ENCODE measurements around the gene CLCF1. TPM values are rescaled to one million over a fixed set of nuclear protein-coding genes. Genes with fewer than 3 reads are reported as not detected.

CLCF1 gene
- total RNA-seq, 3 donors from 2014 or later (not counting 1 experiment from before 2014, with no cell fraction given): 9.8 to 13.4 (median 10.3) TPM

GRCh38 chr11:67372321-67372992 lies 941 bp downstream of the CLCF1 start:
- peaks cover 64% of the 10 kb centered on the region for H3K4me1 ChIP-seq (ENCODE audit: control insufficient read depth, insufficient read depth, low read length)
- Mint-ChIP-seq H3K27ac (peak overlapping the region in 1 of 2 donors; percentile 89), H3K9me3 (no peaks in the 10 kb centered on the region), H3K27me3 (ENCODE audit: low read depth in 2 of 2) (peaks cover 0 to 6% of the 10 kb centered on the region in 2 donors), H3K4me1 (peaks cover 50 to 61% of the 10 kb centered on the region in 2 donors), H3K4me3 (peak overlapping the region; percentile 37), H3K36me3 (no peaks in the 10 kb centered on the region)
- peaks cover 3% of the 10 kb centered on the region for H3K27me3 ChIP-seq (ENCODE audit: control insufficient read depth, insufficient read depth, low read length)
- no peaks in the 10 kb centered on the region for H3K36me3 ChIP-seq (ENCODE audit: control insufficient read depth, insufficient read depth, low read length)
- no peak overlapping the region for H3K27ac ChIP-seq (ENCODE audit: low read length)
- intact Hi-C loops (cut with micrococcal nuclease): loop anchor here (5.0 kb wide), 2 partner anchors 85 to 105 kb away; partner anchors contain the start of genes ANKRD13D and GRK2
- DNase-seq (no peak), ATAC-seq (no peak)
- peak overlapping the region; percentile 38 for H3K4me3 ChIP-seq (ENCODE audit: low read length)
- H3K9me3 ChIP-seq (ENCODE audit: control insufficient read depth, insufficient read depth, low read length): no peaks in the 10 kb centered on the region
- WGBS (ENCODE audit: insufficient coverage): under 1% methylated on average over 78 of the region's 78 CpGs
- TF ChIP-seq CTCF (IDR thresholded peaks at IDR 0.05): no peak

- Histone ChIP-seq H3K4me1 (ENCODE audit: control insufficient read depth, insufficient read depth, low read length) (peaks cover 69% of the 10 kb centered on the region), H3K27me3 (ENCODE audit: control insufficient read depth, insufficient read depth, low read length) (peaks cover 3% of the 10 kb centered on the region), H3K9me3 (ENCODE audit: control insufficient read depth, insufficient read depth, low read length) (no peaks in the 10 kb centered on the region), H3K27ac (ENCODE audit: low read length) (no peak overlapping the region), H3K4me3 (ENCODE audit: low read length) (peak overlapping the region; percentile 38), H3K36me3 (ENCODE audit: control insufficient read depth, insufficient read depth, low read length) (no peaks in the 10 kb centered on the region)
- TF ChIP-seq CTCF (IDR thresholded peaks at IDR 0.05): no peak
- intact Hi-C loops (cut with micrococcal nuclease): loop anchor here (5.0 kb wide), 2 partner anchors 85 to 105 kb away; partner anchors contain the start of genes ANKRD13D and GRK2
- Mint-ChIP-seq H3K36me3 (no peaks in the 10 kb centered on the region), H3K4me1 (peaks cover 50 to 64% of the 10 kb centered on the region in 2 donors), H3K4me3 (peak overlapping the region; percentile 90), H3K9me3 (no peaks in the 10 kb centered on the region), H3K27ac (peak overlapping the region; percentile 68 to 70), H3K27me3 (ENCODE audit: low read depth in 2 of 2) (peaks cover 0 to 6% of the 10 kb centered on the region in 2 donors)
- ATAC-seq (no peak), DNase-seq (peak in 1 of 2 donors; percentile 49)
- WGBS (ENCODE audit: insufficient coverage): 18% methylated on average over 12 of the region's 16 CpGs
Observed at GRCh38 chr11:67371911-67372320, 1.5 kb downstream of the CLCF1 start.

- Mint-ChIP-seq H3K36me3 (no peaks in the 10 kb centered on the region), H3K4me3 (peak overlapping the region; percentile 90), H3K27me3 (ENCODE audit: low read depth in 2 of 2) (peaks cover under 1 to 6% of the 10 kb centered on the region in 2 donors), H3K27ac (peak overlapping the region; percentile 68 to 70), H3K9me3 (no peaks in the 10 kb centered on the region), H3K4me1 (peaks cover 52 to 69% of the 10 kb centered on the region in 2 donors)
- Histone ChIP-seq H3K27me3 (ENCODE audit: control insufficient read depth, insufficient read depth, low read length) (peaks cover 3% of the 10 kb centered on the region), H3K36me3 (ENCODE audit: control insufficient read depth, insufficient read depth, low read length) (no peaks in the 10 kb centered on the region), H3K4me1 (ENCODE audit: control insufficient read depth, insufficient read depth, low read length) (peaks cover 75% of the 10 kb centered on the region), H3K4me3 (ENCODE audit: low read length) (peak overlapping the region; percentile 38), H3K27ac (ENCODE audit: low read length) (no peak overlapping the region), H3K9me3 (ENCODE audit: control insufficient read depth, insufficient read depth, low read length) (no peaks in the 10 kb centered on the region)
- intact Hi-C loops (cut with micrococcal nuclease): loop anchor here (5.0 kb wide), 2 partner anchors 84 to 104 kb away; partner anchors contain the start of genes ANKRD13D and GRK2
- ATAC-seq (no peak), DNase-seq (peak in 1 of 2 donors; percentile 70)
- 45% methylated on average over 8 of the region's 8 CpGs for WGBS (ENCODE audit: insufficient coverage)
- no peak for TF ChIP-seq CTCF (IDR thresholded peaks at IDR 0.05)
Observed at GRCh38 chr11:67371189-67371910, 2.0 kb downstream of the CLCF1 start.

Measured in natural killer cell (primary cell).